ENCODE measurements around the gene NAA10. TPM values are rescaled to one million over a fixed set of nuclear protein-coding genes. Genes with fewer than 3 reads are reported as not detected.

The NAA10 gene
- total and polyA plus RNA-seq, 2 experiments from 2014 or later: 83.5 to 118 TPM

GRCh38 chrX:153929576-153929975 lies 5.3 kb downstream of the NAA10 start:
- Histone ChIP-seq H4K20me1 (ENCODE audit: insufficient read depth, poor library complexity, severe bottlenecking) (no peaks in the 10 kb centered on the region), H3K27me3 (no peaks in the 10 kb centered on the region), H3K9me2 (replicated peaks; ENCODE audit: insufficient read depth) (no peaks in the 10 kb centered on the region), H3K4me3 (no peak overlapping the region), H3K4me1 (ENCODE audit: insufficient read depth) (peaks cover 7% of the 10 kb centered on the region), H3K36me3 (replicated peaks; ENCODE audit: insufficient read depth, low read depth) (no peaks in the 10 kb centered on the region), H3K9me3 (ENCODE audit: low read depth) (no peaks in the 10 kb centered on the region), H3K4me2 (no peak overlapping the region), H2AFZ (no peak overlapping the region), H3K79me2 (peaks cover 18% of the 10 kb centered on the region), H3K27ac (no peak overlapping the region)
- DNase-seq (ENCODE audit: low spot score): no peak
- TF ChIP-seq EZH2phosphoT487 (IDR thresholded peaks at IDR 0.05; ENCODE audit: low read depth, severe bottlenecking, unreplicated experiment) (no peak), EZH2 (IDR thresholded peaks at IDR 0.05; ENCODE audit: borderline replicate concordance) (no peak), CTCF (IDR thresholded peaks at IDR 0.05; ENCODE audit: poor library complexity) (no peak)
- 88% methylated on average over 10 of the region's 10 CpGs for WGBS (ENCODE audit: low lambda C conversion rate, missing lambda C conversion rate)

GRCh38 chrX:153928846-153929245 lies 6.0 kb downstream of the NAA10 start:
- 83% methylated on average over 8 of the region's 9 CpGs for WGBS (ENCODE audit: low lambda C conversion rate, missing lambda C conversion rate)
- TF ChIP-seq CTCF (IDR thresholded peaks at IDR 0.05; ENCODE audit: poor library complexity) (no peak), EZH2 (IDR thresholded peaks at IDR 0.05; ENCODE audit: borderline replicate concordance) (no peak), EZH2phosphoT487 (IDR thresholded peaks at IDR 0.05; ENCODE audit: low read depth, severe bottlenecking, unreplicated experiment) (no peak)
- Histone ChIP-seq H3K4me2 (peak overlapping the region; percentile 57), H4K20me1 (ENCODE audit: insufficient read depth, poor library complexity, severe bottlenecking) (no peaks in the 10 kb centered on the region), H2AFZ (no peak overlapping the region), H3K79me2 (peaks cover 14% of the 10 kb centered on the region), H3K9me2 (replicated peaks; ENCODE audit: insufficient read depth) (no peaks in the 10 kb centered on the region), H3K4me3 (no peak overlapping the region), H3K9me3 (ENCODE audit: low read depth) (no peaks in the 10 kb centered on the region), H3K4me1 (ENCODE audit: insufficient read depth) (peaks cover 7% of the 10 kb centered on the region), H3K36me3 (replicated peaks; ENCODE audit: insufficient read depth, low read depth) (no peaks in the 10 kb centered on the region), H3K27me3 (no peaks in the 10 kb centered on the region), H3K27ac (no peak overlapping the region)
- no peak for DNase-seq (ENCODE audit: low spot score)

DNA sequence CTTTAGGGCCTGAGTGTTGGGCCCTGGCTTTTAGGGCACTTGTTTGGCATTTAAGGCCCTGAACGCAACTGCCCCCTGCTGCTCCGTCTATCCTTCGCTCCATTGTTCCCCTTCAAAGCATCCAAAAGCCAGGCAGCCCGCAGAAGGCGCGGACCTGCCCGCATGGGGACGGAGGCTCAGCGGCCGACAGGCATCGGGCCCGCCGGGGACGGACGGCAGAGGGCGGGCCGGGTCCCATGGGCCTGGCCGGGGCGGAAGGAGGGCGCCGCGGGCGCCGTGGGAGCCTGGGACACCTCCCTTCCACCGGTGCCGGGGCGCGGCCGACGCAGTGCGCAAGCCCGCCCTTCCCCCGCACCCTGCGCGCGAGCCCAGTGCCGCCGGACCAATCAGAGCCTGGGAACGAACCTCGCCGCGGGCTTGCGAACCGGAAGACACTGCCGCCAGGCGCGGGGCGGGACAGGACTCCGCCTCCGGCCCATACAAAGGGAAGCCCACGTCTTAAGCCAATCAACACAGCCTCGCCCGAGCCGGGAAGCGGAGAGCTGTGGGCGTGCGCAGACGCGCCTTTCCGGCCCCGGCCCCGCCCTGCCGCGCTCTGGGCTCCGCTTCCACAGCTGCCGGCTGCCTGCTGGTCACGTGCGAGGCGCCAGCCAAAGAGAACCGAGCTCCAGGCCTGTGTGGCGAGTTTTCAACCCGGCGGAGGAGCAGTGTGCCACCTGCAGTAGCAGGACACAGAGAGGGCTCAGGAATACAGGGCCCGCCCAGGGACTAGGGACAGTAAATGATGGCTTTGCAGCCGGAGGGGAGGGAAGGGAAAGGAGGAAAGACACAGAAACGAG lies 6.7 kb downstream of the NAA10 start:
- peak overlapping the region; percentile 95 for H3K27ac ChIP-seq
- peak overlapping the region; percentile 85 for H3K4me2 ChIP-seq
- no peaks in the 10 kb centered on the region for H3K9me3 ChIP-seq (ENCODE audit: low read depth)
- H3K36me3 ChIP-seq (replicated peaks; ENCODE audit: insufficient read depth, low read depth): no peaks in the 10 kb centered on the region
- H3K9me2 ChIP-seq (replicated peaks; ENCODE audit: insufficient read depth): no peaks in the 10 kb centered on the region
- peaks cover 7% of the 10 kb centered on the region for H3K4me1 ChIP-seq (ENCODE audit: insufficient read depth)
- H3K79me2 ChIP-seq: peaks cover 7% of the 10 kb centered on the region
- H4K20me1 ChIP-seq (ENCODE audit: insufficient read depth, poor library complexity, severe bottlenecking): no peaks in the 10 kb centered on the region
- DNase-seq (ENCODE audit: low spot score): peak; percentile 96
- H2AFZ ChIP-seq: no peak overlapping the region
- H3K4me3 ChIP-seq: peak overlapping the region; percentile 38
- TF ChIP-seq CTCF (IDR thresholded peaks at IDR 0.05; ENCODE audit: poor library complexity) (peak; percentile 22), EZH2phosphoT487 (IDR thresholded peaks at IDR 0.05; ENCODE audit: low read depth, severe bottlenecking, unreplicated experiment) (no peak), EZH2 (IDR thresholded peaks at IDR 0.05; ENCODE audit: borderline replicate concordance) (no peak)
- WGBS (ENCODE audit: low lambda C conversion rate, missing lambda C conversion rate): 35% methylated on average over 67 of the region's 76 CpGs
- H3K27me3 ChIP-seq: no peaks in the 10 kb centered on the region

All from hepatocyte (in vitro differentiated cells).